ENCODE measurements around the gene HM13.
"Not testable (repeated sequence)": the region's sequence is repeated elsewhere in the genome, so short reads cannot be mapped to it uniquely, and the experiment has no call there.

HM13 gene

GRCh38 chr20:31578448-31579138 lies 64.4 kb downstream of the HM13 start:
- DNase-seq (ENCODE audit: low spot score): no peak
- peak overlapping the region; percentile 6; the same call in 1 of the 2 replicates for H3K27ac ChIP-seq
- TF ChIP-seq, protein P1, sequence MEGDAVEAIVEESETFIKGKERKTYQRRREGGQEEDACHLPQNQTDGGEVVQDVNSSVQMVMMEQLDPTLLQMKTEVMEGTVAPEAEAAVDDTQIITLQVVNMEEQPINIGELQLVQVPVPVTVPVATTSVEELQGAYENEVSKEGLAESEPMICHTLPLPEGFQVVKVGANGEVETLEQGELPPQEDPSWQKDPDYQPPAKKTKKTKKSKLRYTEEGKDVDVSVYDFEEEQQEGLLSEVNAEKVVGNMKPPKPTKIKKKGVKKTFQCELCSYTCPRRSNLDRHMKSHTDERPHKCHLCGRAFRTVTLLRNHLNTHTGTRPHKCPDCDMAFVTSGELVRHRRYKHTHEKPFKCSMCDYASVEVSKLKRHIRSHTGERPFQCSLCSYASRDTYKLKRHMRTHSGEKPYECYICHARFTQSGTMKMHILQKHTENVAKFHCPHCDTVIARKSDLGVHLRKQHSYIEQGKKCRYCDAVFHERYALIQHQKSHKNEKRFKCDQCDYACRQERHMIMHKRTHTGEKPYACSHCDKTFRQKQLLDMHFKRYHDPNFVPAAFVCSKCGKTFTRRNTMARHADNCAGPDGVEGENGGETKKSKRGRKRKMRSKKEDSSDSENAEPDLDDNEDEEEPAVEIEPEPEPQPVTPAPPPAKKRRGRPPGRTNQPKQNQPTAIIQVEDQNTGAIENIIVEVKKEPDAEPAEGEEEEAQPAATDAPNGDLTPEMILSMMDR (conservative IDR thresholded peaks at IDR 0.05; ENCODE audit: low read depth): no peak
- ChIA-PET POLR2A (ENCODE audit: low non-redundant PET) (interaction anchor here (1.1 to 1.6 kb wide), 4 partner anchors 15 to 29 kb away, joined by 3 to 7 read pairs (median 3); no protein-coding TSS in a partner anchor), CTCF (interaction anchor here (0.6 to 2.9 kb wide), 5 partner anchors 8 to 46 kb away, joined by 3 to 19 read pairs (median 6); no protein-coding TSS in a partner anchor)

GRCh38 chr20:31579245-31579644 lies 65.0 kb downstream of the HM13 start:
- CTCF ChIA-PET: interaction anchor here (0.8 kb wide), 1 partner anchor 34 kb away, joined by 5 read pairs; no protein-coding TSS in a partner anchor
- peak overlapping the region; percentile 6; the same call in 1 of the 2 replicates for H3K27ac ChIP-seq
- TF ChIP-seq, protein P1 (conservative IDR thresholded peaks at IDR 0.05; ENCODE audit: low read depth): no peak
- POLR2A ChIA-PET (ENCODE audit: low non-redundant PET): interaction anchor here (1.1 to 1.4 kb wide), 2 partner anchors 14 to 26 kb away, joined by 3 read pairs; partner anchors contain the start of gene ID1
- DNase-seq (ENCODE audit: low spot score): no peak

DNA sequence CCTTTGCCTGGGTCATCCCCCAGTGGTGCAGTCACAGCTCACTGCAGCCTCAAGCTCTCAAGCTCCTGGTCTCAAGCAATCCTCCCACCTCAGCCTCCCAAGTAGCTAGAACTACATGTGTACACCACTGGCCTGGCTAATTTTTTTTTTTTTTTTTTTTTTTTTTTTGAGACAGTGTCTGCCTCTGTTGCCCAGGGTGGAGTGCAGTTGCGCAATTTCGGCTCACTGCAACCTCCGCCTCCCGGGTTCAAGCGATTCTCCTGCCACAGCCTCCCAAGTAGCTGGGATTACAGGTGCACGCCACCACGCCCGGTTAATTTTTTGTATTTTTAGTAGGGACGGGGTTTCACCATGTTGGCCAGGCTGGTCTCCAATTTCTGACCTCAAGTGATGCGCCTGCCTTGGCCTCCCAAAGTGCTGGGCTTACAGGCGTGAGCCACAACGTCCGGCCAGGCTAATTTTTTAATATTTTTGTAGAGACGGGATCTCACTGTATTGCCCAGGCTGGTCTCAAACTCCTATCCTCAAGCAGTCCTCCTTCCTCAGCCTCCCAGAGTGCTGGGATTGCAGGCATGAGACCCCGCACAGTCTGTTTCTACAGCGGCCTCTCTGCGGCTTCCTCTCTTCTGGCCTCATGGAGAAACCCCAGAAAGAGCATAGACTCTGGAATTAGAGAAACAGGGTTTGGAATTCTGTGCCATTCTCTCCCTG lies 65.9 kb downstream of the HM13 start:
- not testable (repeated sequence) for DNase-seq (ENCODE audit: low spot score)
- H3K27ac ChIP-seq: peak overlapping the region; percentile 22; the same call in 1 of the 2 replicates
- ChIA-PET CTCF (interaction anchor here (0.8 kb wide), 2 partner anchors 32 to 33 kb away, joined by 4 to 5 read pairs; no protein-coding TSS in a partner anchor), POLR2A (ENCODE audit: low non-redundant PET) (interaction anchor here (1.4 kb wide), 1 partner anchor 25 kb away, joined by 3 read pairs; the partner anchor contains the start of gene ID1)

GRCh38 chr20:31580706-31581105 lies 66.5 kb downstream of the HM13 start:
- peak overlapping the region; percentile 22; the same call in 1 of the 2 replicates for H3K27ac ChIP-seq
- POLR2A ChIA-PET (ENCODE audit: low non-redundant PET): interaction anchor here (1.4 kb wide), 1 partner anchor 24 kb away, joined by 3 read pairs; the partner anchor contains the start of gene ID1
- no peak for DNase-seq (ENCODE audit: low spot score)
- CTCF ChIA-PET: interaction anchor here (0.8 kb wide), 1 partner anchor 32 kb away, joined by 4 read pairs; no protein-coding TSS in a partner anchor
- TF ChIP-seq, protein P1 (conservative IDR thresholded peaks at IDR 0.05; ENCODE audit: low read depth): no peak

DNA sequence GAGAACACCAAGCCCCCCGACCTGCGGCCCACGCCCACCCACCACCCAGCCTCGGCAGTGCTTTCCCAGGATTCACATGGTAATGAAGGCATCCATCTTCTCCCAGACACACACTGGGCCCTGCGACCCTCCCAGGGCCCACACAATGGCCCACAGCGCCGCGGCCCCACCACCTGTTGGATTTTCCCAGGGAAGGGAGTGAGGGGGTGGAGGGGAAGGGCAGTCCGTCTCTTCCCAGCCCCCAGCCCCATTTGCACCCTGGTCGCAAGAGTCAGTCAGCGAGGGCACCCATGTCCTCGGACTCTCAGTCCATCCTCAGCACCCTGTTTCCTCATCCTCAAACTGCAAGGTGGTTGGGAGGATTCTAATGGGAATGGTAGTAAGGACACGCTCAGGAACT lies 67.1 kb downstream of the HM13 start:
- DNase-seq (ENCODE audit: low spot score): no peak
- TF ChIP-seq, protein P1 (conservative IDR thresholded peaks at IDR 0.05; ENCODE audit: low read depth): no peak
- no peak overlapping the region for H3K27ac ChIP-seq
- POLR2A ChIA-PET (ENCODE audit: low non-redundant PET): no interaction called here
- CTCF ChIA-PET: no interaction called here

GRCh38 chr20:31587545-31588389 lies 73.5 kb downstream of the HM13 start:
- DNase-seq (ENCODE audit: low spot score): no peak
- peak overlapping the region; percentile 64 for H3K27ac ChIP-seq
- ChIA-PET POLR2A (ENCODE audit: low non-redundant PET) (interaction anchor here (0.7 to 1.3 kb wide), 3 partner anchors 15 to 25 kb away, joined by 3 to 5 read pairs (median 4); no protein-coding TSS in a partner anchor), CTCF (interaction anchor here (0.8 to 1.5 kb wide), 5 partner anchors 9 to 28 kb away, joined by 3 to 9 read pairs (median 4); no protein-coding TSS in a partner anchor)
- TF ChIP-seq, protein P1 (conservative IDR thresholded peaks at IDR 0.05; ENCODE audit: low read depth): no peak
